Neural cell (in vitro differentiated cells): Measurements from ENCODE around the gene SP7. TPM values are rescaled to one million over a fixed set of nuclear protein-coding genes. Genes with fewer than 3 reads are reported as not detected.

ENCODE experiments used
- H2AFZ ChIP-seq: fragments of 200-600, 300-800 bp; sonication (generic), shearing (Covaris generic); 2 replicates; pipeline ENCODE4 v1.6.0; 2014; ENCODE audit warnings: low read depth, mild to moderate bottlenecking, antibody characterized with exemption, low read length, moderate library complexity
- H3F3A ChIP-seq: fragments of 200-600 bp; shearing (Covaris generic); 2 replicates; pipeline ENCODE4 v1.6.1; 2016; ENCODE audit warnings: mild to moderate bottlenecking, moderate library complexity, mixed read lengths, antibody characterized with exemption, low read length; ENCODE audit not compliant: insufficient read depth, poor library complexity, severe bottlenecking
- H3K27ac ChIP-seq: fragments of 200-600, 300-800 bp; sonication (generic), shearing (Covaris generic); 2 replicates; pipeline ENCODE4 v1.5.1; 2014; ENCODE audit warnings: mild to moderate bottlenecking, low read length, moderate library complexity
- H3K27me3 ChIP-seq: fragments of 300-800, 200-600 bp; sonication (generic), shearing (Covaris generic); 2 replicates; pipeline ENCODE4 v1.6.0; 2014; ENCODE audit warnings: mild to moderate bottlenecking, low read depth, low read length, moderate library complexity; ENCODE audit not compliant: insufficient read depth
- H3K36me3 ChIP-seq: fragments of 300-800, 200-600 bp; sonication (generic), shearing (Covaris generic); 2 replicates; pipeline ENCODE4 v1.5.1; 2014; ENCODE audit warnings: mild to moderate bottlenecking, antibody characterized with exemption, low read length, moderate library complexity; ENCODE audit not compliant: insufficient read depth
- H3K4me2 ChIP-seq: fragments of 300-800, 200-600 bp; sonication (generic), shearing (Covaris generic); 2 replicates; pipeline ENCODE4 v1.6.0; 2014; ENCODE audit warnings: mild to moderate bottlenecking, low read length
- H3K4me3 ChIP-seq: fragments of 300-800, 200-600 bp; sonication (generic), shearing (Covaris generic); 2 replicates; pipeline ENCODE4 v1.5.1; 2014; ENCODE audit warnings: mild to moderate bottlenecking, low read length, moderate library complexity
- H3K79me2 ChIP-seq: fragments of 200-600 bp; shearing (Covaris generic); replicated peaks from 2 replicates; pipeline ENCODE4 v1.6.0; 2014; ENCODE audit warnings: mild to moderate bottlenecking, low read length, moderate library complexity; ENCODE audit not compliant: insufficient read depth
- H3K9ac ChIP-seq: fragments of 300-800, 200-600 bp; sonication (generic), shearing (Covaris generic); 2 replicates; pipeline ENCODE4 v1.6.1; 2016; ENCODE audit warnings: mild to moderate bottlenecking, low read length, mixed read lengths
- H3K9me2 ChIP-seq: fragments of 200-600 bp; shearing (Covaris generic); 2 replicates; pipeline ENCODE4 v1.6.1; 2016; ENCODE audit warnings: mild to moderate bottlenecking, low read length, mixed read lengths; ENCODE audit not compliant: insufficient read depth
- H3K9me3 ChIP-seq: fragments of 200-600, 300-800 bp; sonication (generic), shearing (Covaris generic); 2 replicates; pipeline ENCODE4 v1.6.1; 2016; ENCODE audit warnings: mild to moderate bottlenecking, mixed run types, low read length, moderate library complexity, mixed read lengths
- H4K20me1 ChIP-seq: fragments of 200-600 bp; shearing (Covaris generic); 2 replicates; pipeline ENCODE4 v1.6.1; 2016; ENCODE audit warnings: mild to moderate bottlenecking, mixed run types; ENCODE audit not compliant: insufficient read depth
- CTCF ChIP-seq: fragments of 450-650 bp; IDR thresholded peaks from 2 replicates; pipeline ENCODE4 v1.5.1; 2014; ENCODE audit warnings: antibody characterized with exemption, mild to moderate bottlenecking, moderate library complexity; ENCODE audit not compliant: poor library complexity, severe bottlenecking
- EP300 ChIP-seq: fragments of 450-650 bp; conservative IDR thresholded peaks from 2 replicates; pipeline ENCODE4 v1.6.1; 2014; ENCODE audit warnings: antibody characterized with exemption, mild to moderate bottlenecking, moderate library complexity; ENCODE audit not compliant: poor library complexity, severe bottlenecking
- EZH2 ChIP-seq: fragments of 200-600, 300-800 bp; shearing (Covaris generic), sonication (generic); IDR thresholded peaks from 2 replicates; pipeline ENCODE4 v1.6.1; 2014; ENCODE audit warnings: antibody characterized with exemption, low read length, borderline replicate concordance, mild to moderate bottlenecking; ENCODE audit not compliant: insufficient read depth, poor library complexity, severe bottlenecking
- MXI1 ChIP-seq: fragments of 450-650 bp; conservative IDR thresholded peaks from 2 replicates; pipeline ENCODE4 v1.6.1; 2014; ENCODE audit warnings: antibody characterized with exemption, mild to moderate bottlenecking; ENCODE audit not compliant: poor library complexity, severe bottlenecking
- POLR2AphosphoS5 ChIP-seq: IDR thresholded peaks from 2 replicates; pipeline ENCODE4 v1.6.1; 2012
- RAD21 ChIP-seq: fragments of 450-650 bp; conservative IDR thresholded peaks from 2 replicates; pipeline ENCODE4 v1.6.1; 2014; ENCODE audit warnings: antibody characterized with exemption, mild to moderate bottlenecking, moderate library complexity
- REST ChIP-seq: IDR thresholded peaks from 2 replicates; pipeline ENCODE4 v1.6.1; 2012; ENCODE audit warnings: borderline replicate concordance
- SMC3 ChIP-seq: fragments of 450-650 bp; conservative IDR thresholded peaks from 2 replicates; pipeline ENCODE4 v1.6.1; 2014; ENCODE audit warnings: antibody characterized with exemption, mild to moderate bottlenecking, moderate library complexity; ENCODE audit not compliant: poor library complexity
- TAF1 ChIP-seq: IDR thresholded peaks from 2 replicates; pipeline ENCODE4 v1.6.1; 2012; ENCODE audit warnings: low read depth
- polyA plus RNA-seq: library from polyadenylated mRNA; depleted of rRNA; stranded (reverse); fragments of >200 nt; gene quantifications from 2 replicates; pipeline ENCODE4 v1.2.3, GENCODE V29; 2014

Gene SP7
- polyA plus RNA-seq, 1 donor from 2014 or later, result not detected

- H2AFZ ChIP-seq, result no peak overlapping the region
- no peak for TF ChIP-seq EZH2
- TF ChIP-seq POLR2AphosphoS5, result no peak
- TF ChIP-seq REST, result no peak
- TF ChIP-seq EP300, result no peak
- no peak for TF ChIP-seq RAD21
- no peak for TF ChIP-seq TAF1
- no peak for TF ChIP-seq MXI1
- no peak for TF ChIP-seq SMC3
- no peak for TF ChIP-seq CTCF
- no peak overlapping the region for H3K4me2 ChIP-seq
- no peaks in the 10 kb centered on the region for H3K36me3 ChIP-seq
- H3K27me3 ChIP-seq, result no peaks in the 10 kb centered on the region
- H3F3A ChIP-seq, result no peaks in the 10 kb centered on the region
- H3K9ac ChIP-seq, result no peak overlapping the region
- H3K79me2 ChIP-seq, result no peaks in the 10 kb centered on the region
- no peaks in the 10 kb centered on the region for H3K9me2 ChIP-seq
- H3K4me3 ChIP-seq, result no peak overlapping the region
- H3K27ac ChIP-seq, result no peak overlapping the region
- no peaks in the 10 kb centered on the region for H3K9me3 ChIP-seq
- no peaks in the 10 kb centered on the region for H4K20me1 ChIP-seq
These were observed 17.1 kb upstream of the SP7 start for GRCh38 chr12:53353257-53353655.

- no peaks in the 10 kb centered on the region for H3K9me3 ChIP-seq
- H3K27ac ChIP-seq, result no peak overlapping the region
- no peaks in the 10 kb centered on the region for H3K9me2 ChIP-seq
- H3K4me2 ChIP-seq, result no peak overlapping the region
- no peaks in the 10 kb centered on the region for H3K79me2 ChIP-seq
- no peaks in the 10 kb centered on the region for H3F3A ChIP-seq
- no peak overlapping the region for H3K4me3 ChIP-seq
- TF ChIP-seq POLR2AphosphoS5 (no peak), RAD21 (peak; percentile 87), CTCF (peak; percentile 87), EZH2 (no peak), REST (no peak), SMC3 (peak; percentile 92)
- H2AFZ ChIP-seq, result no peak overlapping the region
- no peaks in the 10 kb centered on the region for H4K20me1 ChIP-seq
- no peaks in the 10 kb centered on the region for H3K27me3 ChIP-seq
- no peaks in the 10 kb centered on the region for H3K36me3 ChIP-seq
- H3K9ac ChIP-seq, result no peak overlapping the region
These were observed 16.4 kb upstream of the SP7 start for GRCh38 chr12:53352331-53353256.
